HG03439 (cell line): ENCODE measurements around the gene CCNH.

Experiments
- ATAC-seq: cut with Tn5 transposase; IDR thresholded peaks from one replicate; pipeline ENCODE4 v1.9.1; 2021; ENCODE audit warnings: mild to moderate bottlenecking, moderate library complexity; ENCODE audit not compliant: unreplicated experiment

The CCNH gene

DNA sequence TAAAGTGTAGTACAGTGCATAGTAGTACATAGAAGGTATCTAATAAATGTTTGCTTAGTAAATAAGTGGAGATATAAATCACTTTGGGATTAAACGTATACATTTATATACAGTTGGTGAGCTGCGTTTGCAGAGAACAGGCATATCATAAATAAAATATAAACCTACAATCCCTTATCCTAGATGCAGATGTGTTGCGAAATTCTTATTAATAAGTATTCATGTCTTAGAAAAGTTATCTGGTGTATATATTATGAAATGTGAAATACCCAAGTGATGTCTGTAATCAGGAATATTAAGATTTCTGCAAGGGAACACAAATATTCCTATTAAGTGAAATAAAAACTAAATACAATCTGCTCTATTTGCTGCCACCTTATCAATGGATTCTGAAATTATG lies 8.8 kb downstream of the CCNH start:
- ATAC-seq = no peak

- no peak for ATAC-seq
Observed at GRCh38 chr5:87403409-87403808, 9.3 kb downstream of the CCNH start.

DNA sequence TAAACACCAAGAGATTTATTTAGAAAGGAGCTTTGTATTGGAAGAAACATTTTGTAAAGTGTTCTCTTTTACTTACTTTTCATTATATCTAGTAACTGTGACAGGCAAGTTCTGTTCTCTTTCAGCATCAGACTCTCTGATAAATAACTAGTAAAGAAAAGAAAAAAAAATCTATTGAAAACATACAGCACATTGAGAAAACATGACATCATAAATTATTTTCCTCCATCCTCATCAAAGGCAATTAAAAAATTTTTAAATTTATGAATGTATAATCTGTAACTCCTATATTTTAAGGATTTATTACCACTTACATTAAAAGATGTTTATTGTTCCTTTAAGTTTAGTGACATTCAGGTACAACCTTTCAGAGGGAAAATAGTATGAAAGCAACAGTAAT lies 11.1 kb downstream of the CCNH start:
- no peak for ATAC-seq

DNA sequence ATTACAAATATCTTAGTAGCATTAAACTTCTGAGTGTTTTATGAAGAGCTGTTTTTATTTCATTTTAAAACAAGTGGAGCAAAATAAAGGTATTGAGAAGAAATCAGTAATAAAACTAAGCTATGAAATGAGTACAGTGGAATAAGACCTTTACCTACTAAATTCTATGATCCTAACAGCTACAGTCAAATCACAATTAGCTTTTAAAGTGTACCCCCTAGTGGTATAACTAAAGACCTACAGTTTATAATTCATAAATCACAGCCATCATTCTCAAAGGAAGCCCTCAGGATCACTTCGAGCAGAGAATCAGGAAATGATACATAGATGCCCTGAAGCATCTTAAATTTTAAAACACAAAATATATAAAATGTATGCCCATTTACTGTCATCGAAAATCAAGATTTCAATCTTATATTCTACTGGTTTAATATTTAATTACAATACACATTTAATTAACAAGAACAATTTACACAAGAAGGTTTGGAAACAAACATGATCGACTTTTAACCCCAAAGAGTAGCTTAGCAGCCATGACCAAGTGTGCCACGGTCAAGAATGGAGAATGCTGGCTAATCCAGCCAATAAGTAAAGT lies 12.3 kb downstream of the CCNH start:
- ATAC-seq = peak; percentile 72

GRCh38 chr5:87399720-87400119 lies 13.0 kb downstream of the CCNH start:
- ATAC-seq = no peak

DNA sequence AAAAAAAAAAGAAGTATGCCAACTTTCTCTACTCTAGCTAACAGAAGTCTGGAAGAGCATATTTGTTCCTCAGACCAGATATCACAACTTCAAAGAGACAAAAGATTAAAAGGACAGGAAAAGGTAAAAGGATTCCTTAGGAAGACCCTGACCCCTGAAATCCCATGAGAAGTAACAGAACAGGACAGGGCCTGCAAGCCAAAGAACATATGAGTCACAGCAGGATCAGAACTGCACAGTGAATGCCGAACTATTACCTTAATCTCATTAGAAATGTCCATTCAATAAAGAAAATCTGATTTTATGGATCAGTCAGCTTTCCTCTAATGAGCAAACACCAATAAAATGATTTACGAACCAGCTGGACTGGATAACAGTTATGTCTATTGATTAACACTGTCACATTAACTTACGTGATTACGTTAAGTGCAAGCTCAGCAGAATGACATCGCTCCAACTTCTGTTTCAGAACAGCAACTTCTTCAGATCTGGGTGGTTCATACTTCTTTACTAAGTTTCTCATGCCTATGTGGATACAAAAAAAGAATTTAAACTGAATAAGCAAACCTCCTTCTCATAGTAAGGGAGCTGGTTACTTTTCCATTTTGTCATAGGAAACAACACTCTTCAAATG lies 13.6 kb downstream of the CCNH start:
- no peak for ATAC-seq

GRCh38 chr5:87394411-87395165 lies 18.1 kb downstream of the CCNH start:
- ATAC-seq = no peak

- no peak for ATAC-seq
Observed at GRCh38 chr5:87393331-87393730, 19.4 kb downstream of the CCNH start.

GRCh38 chr5:87392801-87393200 lies 19.9 kb downstream of the CCNH start:
- no peak for ATAC-seq

GRCh38 chr5:87392170-87392569 lies 20.6 kb downstream of the CCNH start:
- ATAC-seq = no peak

DNA sequence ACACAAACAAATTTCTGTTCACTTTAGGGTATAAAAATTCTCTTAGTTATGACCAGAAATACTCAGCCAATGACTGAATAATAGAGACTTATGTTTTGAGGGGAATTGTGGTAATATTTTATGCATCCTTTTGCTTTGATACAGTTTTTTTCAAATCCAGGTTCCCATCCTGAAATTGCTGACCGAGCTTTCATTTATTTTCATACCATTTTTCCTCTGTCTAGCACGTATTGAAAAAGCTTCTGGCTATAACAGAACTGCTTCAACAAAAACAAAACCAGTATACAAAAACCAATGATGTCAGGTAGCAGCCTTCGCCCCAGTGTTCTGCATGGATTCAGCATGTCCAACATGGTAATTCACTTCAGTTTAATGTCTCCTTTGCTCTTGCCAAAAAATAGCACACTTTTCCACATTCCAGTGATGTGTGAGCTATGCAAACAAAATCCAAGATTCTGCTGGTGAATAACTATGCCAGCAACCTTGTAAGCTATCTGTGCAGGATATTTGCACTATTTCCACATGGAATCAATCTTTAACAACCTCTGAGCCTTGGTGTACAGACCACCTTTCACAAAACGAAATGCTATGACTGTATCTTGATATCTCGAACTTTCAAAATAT lies 22.0 kb downstream of the CCNH start:
- no peak for ATAC-seq

DNA sequence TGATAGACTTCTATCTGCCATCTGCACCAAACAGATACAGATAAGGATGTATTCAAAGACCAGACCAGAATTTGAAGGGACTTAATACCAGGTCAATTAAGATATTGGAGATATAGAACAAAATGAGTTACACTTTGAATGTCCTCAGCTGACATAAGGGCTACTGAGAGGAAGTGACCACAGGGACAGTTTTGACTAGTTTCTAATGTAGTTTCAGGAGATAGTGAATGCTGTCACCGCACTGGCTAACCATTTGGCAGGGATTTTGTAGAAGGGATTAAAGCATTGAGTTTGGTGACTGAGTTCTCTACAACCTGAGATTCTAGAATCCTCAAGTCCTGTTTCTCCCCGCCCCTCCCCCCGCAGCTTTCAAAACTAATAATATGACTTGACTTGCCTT lies 22.7 kb downstream of the CCNH start:
- ATAC-seq = peak; percentile 52

DNA sequence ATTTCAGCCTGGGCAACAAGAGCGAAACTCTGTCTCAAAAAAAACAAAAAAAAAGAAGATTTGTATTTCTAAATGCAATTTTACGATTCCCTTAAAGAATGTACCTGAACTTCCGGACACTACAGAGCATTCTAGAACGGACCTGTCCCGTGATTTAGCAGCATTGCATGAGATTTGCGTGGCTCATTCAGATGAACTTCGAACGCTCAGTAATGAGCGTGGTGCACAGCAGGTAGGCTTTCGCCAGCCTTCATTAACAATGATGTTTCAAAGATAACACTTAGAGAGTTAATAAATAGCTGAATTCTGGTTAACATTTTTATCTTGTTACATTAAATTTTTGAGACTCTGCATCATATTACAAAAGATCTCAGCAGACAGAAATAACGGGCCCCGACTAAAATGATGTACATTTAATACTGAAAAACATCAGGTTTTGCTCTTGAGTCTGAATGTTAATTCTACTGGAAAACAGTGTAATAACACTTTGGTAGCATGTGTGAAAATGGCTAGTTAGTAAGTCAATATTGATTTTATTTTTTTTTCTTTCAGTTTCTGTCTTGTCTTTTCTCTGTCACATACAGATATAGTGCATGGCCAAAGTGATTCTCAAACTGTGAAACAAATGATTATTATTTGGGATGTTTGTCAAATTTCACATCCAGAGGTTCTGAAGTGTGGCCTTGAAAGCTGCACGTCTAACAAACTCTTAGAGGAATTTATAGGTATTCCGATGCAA lies 23.3 kb downstream of the CCNH start:
- peak; percentile 24 for ATAC-seq

DNA sequence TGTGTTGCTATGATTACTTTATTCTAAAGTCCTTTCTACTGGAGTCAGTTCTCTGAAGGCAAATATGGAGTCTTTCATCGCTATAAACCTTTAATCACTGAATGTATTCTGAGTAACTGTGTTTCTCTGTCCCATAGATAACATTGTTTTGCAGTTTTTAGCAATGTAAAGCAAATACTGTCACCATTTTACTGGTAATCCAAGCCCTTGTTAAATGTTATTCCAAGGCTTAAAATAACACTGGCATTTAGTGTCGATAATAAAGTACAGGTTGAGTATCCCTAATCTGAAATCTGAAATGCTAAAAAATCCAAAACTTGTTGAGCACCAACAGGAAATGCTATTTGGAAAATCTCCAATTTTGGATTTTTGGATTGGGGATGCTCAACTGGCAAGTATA lies 24.6 kb downstream of the CCNH start:
- no peak for ATAC-seq

- ATAC-seq = no peak
Observed at GRCh38 chr5:87385802-87386201, 26.9 kb downstream of the CCNH start.

GRCh38 chr5:87383216-87383615 lies 29.5 kb downstream of the CCNH start:
- ATAC-seq = no peak

DNA sequence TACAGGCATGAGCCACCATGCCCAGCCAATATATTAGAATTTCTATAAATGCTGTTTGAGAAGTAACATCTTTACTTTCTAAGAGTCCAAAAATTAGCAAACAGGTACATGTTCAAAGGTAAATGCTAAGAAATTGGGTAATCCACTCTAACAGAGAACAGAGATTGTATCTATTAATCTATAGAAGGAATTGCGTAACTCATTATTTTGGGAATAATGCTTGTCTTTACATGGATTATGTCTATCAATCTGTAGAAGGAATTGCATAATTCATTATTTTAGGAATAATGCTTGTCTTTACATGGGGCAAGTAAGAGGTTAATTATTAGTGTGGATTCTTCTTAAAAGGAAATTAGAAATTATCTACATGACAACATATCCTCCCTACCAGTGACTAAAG lies 30.5 kb downstream of the CCNH start:
- no peak for ATAC-seq

GRCh38 chr5:87372705-87373104 lies 40.0 kb downstream of the CCNH start:
- ATAC-seq = no peak

- no peak for ATAC-seq
Observed at GRCh38 chr5:87369431-87369830, 43.3 kb downstream of the CCNH start.

- ATAC-seq = no peak
Observed at GRCh38 chr5:87368601-87369000, 44.1 kb downstream of the CCNH start.

- ATAC-seq = no peak
Observed at GRCh38 chr5:87367243-87367642, 45.5 kb downstream of the CCNH start.
